Measurements from ENCODE around the gene BAIAP2.

Gene BAIAP2

GRCh38 chr17:81163051-81163695, 128.2 kb downstream of the BAIAP2 start:
- Histone ChIP-seq H3K27me3 (ENCODE audit: insufficient read depth, low read length) (no peaks in the 10 kb centered on the region), H3K9me3 (ENCODE audit: low read length) (no peaks in the 10 kb centered on the region), H3K4me3 (ENCODE audit: low read length) (no peak overlapping the region), H3K4me1 (ENCODE audit: insufficient read depth, low read length) (peaks cover 20% of the 10 kb centered on the region), H3K36me3 (ENCODE audit: insufficient read depth, low read length) (no peaks in the 10 kb centered on the region), H2AFZ (ENCODE audit: low read depth, low read length) (no peak overlapping the region)

GRCh38 chr17:81163703-81164370, 128.9 kb downstream of the BAIAP2 start:
- Histone ChIP-seq H3K4me3 (ENCODE audit: low read length) (no peak overlapping the region), H3K27me3 (ENCODE audit: insufficient read depth, low read length) (no peaks in the 10 kb centered on the region), H3K9me3 (ENCODE audit: low read length) (no peaks in the 10 kb centered on the region), H3K36me3 (ENCODE audit: insufficient read depth, low read length) (no peaks in the 10 kb centered on the region), H3K4me1 (ENCODE audit: insufficient read depth, low read length) (peaks cover 20% of the 10 kb centered on the region), H2AFZ (ENCODE audit: low read depth, low read length) (no peak overlapping the region)

- Histone ChIP-seq H3K9me3 (ENCODE audit: low read length) (no peaks in the 10 kb centered on the region), H3K36me3 (ENCODE audit: insufficient read depth, low read length) (no peaks in the 10 kb centered on the region), H2AFZ (ENCODE audit: low read depth, low read length) (no peak overlapping the region), H3K4me3 (ENCODE audit: low read length) (peak overlapping the region; percentile 50), H3K27me3 (ENCODE audit: insufficient read depth, low read length) (no peaks in the 10 kb centered on the region), H3K4me1 (ENCODE audit: insufficient read depth, low read length) (peaks cover 20% of the 10 kb centered on the region)
Observed at GRCh38 chr17:81164371-81165245, 129.7 kb downstream of the BAIAP2 start.

- Histone ChIP-seq H3K27me3 (ENCODE audit: insufficient read depth, low read length) (no peaks in the 10 kb centered on the region), H3K4me1 (ENCODE audit: insufficient read depth, low read length) (peaks cover 20% of the 10 kb centered on the region), H3K36me3 (ENCODE audit: insufficient read depth, low read length) (no peaks in the 10 kb centered on the region), H2AFZ (ENCODE audit: low read depth, low read length) (peak within 1 kb of the TSS; percentile 3), H3K4me3 (ENCODE audit: low read length) (peak within 1 kb of the TSS; percentile 50), H3K9me3 (ENCODE audit: low read length) (no peaks in the 10 kb centered on the region)
Observed at GRCh38 chr17:81165246-81166032, 130.5 kb downstream of the BAIAP2 start, which contains the start of gene PVALEF. Gene PVALEF (plus strand): TSS chr17:81165507. CDS start chr17:81181227, 15,720 bp downstream.

- Histone ChIP-seq H3K9me3 (ENCODE audit: low read length) (no peaks in the 10 kb centered on the region), H3K4me3 (ENCODE audit: low read length) (peak within 1 kb of the TSS; percentile 50), H2AFZ (ENCODE audit: low read depth, low read length) (peak within 1 kb of the TSS; percentile 3), H3K4me1 (ENCODE audit: insufficient read depth, low read length) (peaks cover 20% of the 10 kb centered on the region), H3K27me3 (ENCODE audit: insufficient read depth, low read length) (no peaks in the 10 kb centered on the region), H3K36me3 (ENCODE audit: insufficient read depth, low read length) (no peaks in the 10 kb centered on the region)
Observed at GRCh38 chr17:81166033-81166492, 131.1 kb downstream of the BAIAP2 start, which contains the start of gene AATK. Gene AATK (minus strand): TSS chr17:81166221. CDS start chr17:81165992, 229 bp downstream.
